ENCODE measurements around the gene OPN4.

OPN4 gene

GRCh38 chr10:86662186-86663045, 8.1 kb downstream of the OPN4 start:
- DNase-seq (ENCODE audit: low read depth in 2 of 2), result no peak

- no peak for DNase-seq (ENCODE audit: low read depth in 2 of 2)
Observed at GRCh38 chr10:86663046-86663345, 8.6 kb downstream of the OPN4 start.

- no peak for DNase-seq (ENCODE audit: low read depth in 2 of 2)
Observed at GRCh38 chr10:86663576-86664339, 9.4 kb downstream of the OPN4 start.

- DNase-seq (ENCODE audit: low read depth in 2 of 2), result no peak
Observed at GRCh38 chr10:86664341-86665217, 10.2 kb downstream of the OPN4 start.

- DNase-seq (ENCODE audit: low read depth in 2 of 2), result no peak
Observed at GRCh38 chr10:86665218-86665607, 10.9 kb downstream of the OPN4 start.

- DNase-seq (ENCODE audit: low read depth in 2 of 2), result no peak
Observed at GRCh38 chr10:86665868-86666267, 11.5 kb downstream of the OPN4 start.

- DNase-seq (ENCODE audit: low read depth in 2 of 2), result no peak
Observed at GRCh38 chr10:86666538-86666937, 12.2 kb downstream of the OPN4 start.

- DNase-seq (ENCODE audit: low read depth in 2 of 2), result no peak
Observed at GRCh38 chr10:86667421-86668181, 13.3 kb downstream of the OPN4 start.

- no peak for DNase-seq (ENCODE audit: low read depth in 2 of 2)
Observed at GRCh38 chr10:86668297-86669165, 14.2 kb downstream of the OPN4 start, which contains the start of gene LDB3. LDB3 (plus strand) TSS chr10:86668511; CDS start chr10:86668692, 181 bp downstream.

GRCh38 chr10:86670290-86670811, 16.0 kb downstream of the OPN4 start:
- DNase-seq (ENCODE audit: low read depth in 2 of 2), result no peak

- DNase-seq (ENCODE audit: low read depth in 2 of 2), result no peak
Observed at GRCh38 chr10:86670876-86671275, 16.5 kb downstream of the OPN4 start.

GRCh38 chr10:86671419-86671818, 17.1 kb downstream of the OPN4 start:
- DNase-seq (ENCODE audit: low read depth in 2 of 2), result no peak

- DNase-seq (ENCODE audit: low read depth in 2 of 2), result no peak
Observed at GRCh38 chr10:86671985-86672710, 17.8 kb downstream of the OPN4 start.

- no peak for DNase-seq (ENCODE audit: low read depth in 2 of 2)
Observed at GRCh38 chr10:86673216-86673826, 19.0 kb downstream of the OPN4 start.

- DNase-seq (ENCODE audit: low read depth in 2 of 2), result no peak
Observed at GRCh38 chr10:86673827-86674581, 19.7 kb downstream of the OPN4 start.

GRCh38 chr10:86674912-86675311, 20.6 kb downstream of the OPN4 start:
- no peak for DNase-seq (ENCODE audit: low read depth in 2 of 2)

- no peak for DNase-seq (ENCODE audit: low read depth in 2 of 2)
Observed at GRCh38 chr10:86677374-86677773, 23.0 kb downstream of the OPN4 start.
